ENCODE measurements around the gene SYNM.
"Not testable (repeated sequence)": the region's sequence is repeated elsewhere in the genome, so short reads cannot be mapped to it uniquely, and the experiment has no call there.

- not testable (repeated sequence) for TF ChIP-seq CTCF (IDR thresholded peaks at IDR 0.05); EZH2 (IDR thresholded peaks at IDR 0.05; ENCODE audit: borderline replicate concordance, insufficient read depth, low read depth, low read length, poor library complexity, severe bottlenecking)
Measured at GRCh38 chr15:99060186-99060585, 44.7 kb upstream of the SYNM start.
